Mucosa of stomach (tissue), 1 donor: ENCODE data around the gene TERB1.
A peak's percentile ranks its signal among the peaks of the same experiment; 100 is the strongest.

Source experiments
- H3K27me3 ChIP-seq: one replicate; pipeline ENCODE4 v1.7.0; 2013; ENCODE audit warnings: mild to moderate bottlenecking, low read length; ENCODE audit not compliant: control insufficient read depth, insufficient read depth
- H3K36me3 ChIP-seq: one replicate; pipeline ENCODE4 v1.7.0; 2013; ENCODE audit warnings: low read length; ENCODE audit not compliant: control insufficient read depth, insufficient read depth
- H3K4me1 ChIP-seq: one replicate; pipeline ENCODE4 v1.7.0; 2013; ENCODE audit warnings: mild to moderate bottlenecking, low read length; ENCODE audit not compliant: control insufficient read depth, insufficient read depth
- H3K4me3 ChIP-seq: one replicate; pipeline ENCODE4 v1.7.0; 2013; ENCODE audit warnings: low read length
- H3K9ac ChIP-seq: one replicate; pipeline ENCODE4 v1.7.0; 2013; ENCODE audit warnings: mild to moderate bottlenecking, low read length, moderate library complexity
- H3K9me3 ChIP-seq: one replicate; pipeline ENCODE4 v1.7.0; 2013; ENCODE audit warnings: mild to moderate bottlenecking, low read length, moderate library complexity; ENCODE audit not compliant: control insufficient read depth
- donor health status: Pancreatic carcinoma.

Gene TERB1

DNA sequence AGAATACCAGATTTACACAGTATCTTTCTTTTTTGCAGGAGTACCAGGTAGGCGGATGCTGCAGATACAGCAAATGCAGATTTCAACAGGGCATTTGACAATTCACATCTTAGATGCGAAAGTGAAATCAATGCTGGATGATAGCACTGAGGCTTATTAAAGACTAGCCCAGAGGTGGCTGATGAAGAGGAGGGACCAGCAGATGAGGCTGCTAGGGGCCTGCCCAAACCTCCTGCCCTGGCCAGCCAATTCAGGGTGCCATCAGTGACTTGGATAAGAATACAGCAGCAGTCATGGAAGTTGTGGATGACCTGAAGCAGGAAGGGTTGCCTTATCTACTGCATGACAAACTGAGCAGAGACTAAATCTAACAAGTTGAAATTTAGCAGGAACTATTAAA is 48.4 kb downstream of the TERB1 start:
- Histone ChIP-seq H3K4me3 (no peak overlapping the region), H3K9me3 (no peaks in the 10 kb centered on the region), H3K9ac (no peak overlapping the region)

DNA sequence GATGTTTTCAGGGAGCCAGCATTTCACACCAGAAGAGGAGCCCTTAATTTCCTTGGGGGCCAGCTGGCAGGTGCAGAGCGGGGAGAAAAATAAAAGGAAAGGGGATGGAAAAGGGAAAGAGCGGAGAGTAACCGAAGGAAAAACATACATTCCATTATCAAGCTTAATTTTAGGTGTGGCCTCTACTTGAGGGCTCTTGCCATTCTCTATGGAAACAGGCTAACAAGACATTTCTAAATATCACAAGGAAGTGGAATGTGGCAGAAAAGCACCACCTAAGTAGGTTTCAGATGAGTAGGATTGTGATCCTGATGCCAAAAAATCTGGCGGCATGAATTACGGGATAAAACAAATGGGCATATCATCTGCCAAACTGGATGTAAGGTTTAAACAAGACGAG is 49.0 kb downstream of the TERB1 start:
- Histone ChIP-seq H3K4me1 (peaks cover 17% of the 10 kb centered on the region), H3K36me3 (peaks cover 4% of the 10 kb centered on the region), H3K4me3 (no peak overlapping the region), H3K27me3 (no peaks in the 10 kb centered on the region), H3K9me3 (no peaks in the 10 kb centered on the region), H3K9ac (no peak overlapping the region)

More for the DNA sequence above, 48.4 kb downstream of the TERB1 start:
- peaks cover 4% of the 10 kb centered on the region for H3K36me3 ChIP-seq
- no peaks in the 10 kb centered on the region for H3K27me3 ChIP-seq
- H3K4me1 ChIP-seq: peaks cover 17% of the 10 kb centered on the region

DNA sequence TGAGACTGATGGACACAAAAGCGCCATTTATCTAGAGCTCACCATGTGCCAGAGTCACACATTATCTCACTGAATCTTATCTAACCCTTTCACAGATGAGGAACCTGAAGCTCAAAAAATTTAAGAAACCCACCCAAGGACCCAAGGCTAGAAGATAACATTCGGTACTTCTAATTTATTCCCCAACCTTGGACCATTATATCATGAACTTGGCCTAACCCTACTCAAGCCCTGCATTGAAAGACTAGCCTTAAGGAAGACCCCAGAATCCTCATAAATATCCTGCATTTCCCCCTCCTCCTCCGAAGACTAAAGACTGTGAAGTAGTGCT is 49.4 kb downstream of the TERB1 start:
- Histone ChIP-seq H3K4me3 (no peak overlapping the region), H3K4me1 (peaks cover 17% of the 10 kb centered on the region)

DNA sequence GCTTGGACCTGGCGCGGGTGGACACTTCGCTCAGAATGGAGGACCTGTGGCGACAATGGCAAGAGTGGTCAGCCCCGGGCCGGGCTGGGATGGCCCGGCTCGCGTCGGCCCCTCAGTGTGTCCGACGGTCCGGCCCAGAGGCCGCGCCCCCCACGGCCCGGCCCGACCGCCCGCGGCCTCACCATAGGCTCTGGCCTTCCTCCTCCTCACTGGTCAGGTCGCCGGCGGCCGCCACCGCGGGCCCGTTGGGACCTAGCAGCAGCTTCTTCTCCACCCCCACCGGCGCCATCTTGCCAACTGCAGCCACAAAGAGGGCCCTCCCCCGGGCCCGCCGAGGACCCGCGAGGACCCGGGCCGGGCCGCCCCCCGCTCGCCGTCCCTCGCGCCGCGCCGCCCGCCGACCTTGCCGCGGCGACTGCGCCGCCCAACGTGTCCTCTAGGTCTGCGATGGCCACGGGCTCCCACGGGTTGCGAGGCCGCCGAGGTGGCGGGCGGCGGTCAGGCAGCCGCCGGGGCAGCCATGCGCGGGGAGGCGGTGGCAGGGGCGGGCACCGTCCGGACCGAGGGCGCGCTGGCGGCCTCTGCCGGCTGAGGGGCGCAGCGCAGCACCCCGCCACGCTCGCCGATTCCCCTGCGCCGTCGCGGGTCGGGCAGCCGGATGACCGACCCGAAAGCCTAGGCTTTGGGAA is 49.9 kb downstream of the TERB1 start, which contains the start of gene DYNC1LI2:
DYNC1LI2 (minus strand) TSS at position 307 of the 689 bp plus-strand sequence; CDS start at position 289, 18 bp downstream.
- H3K4me3 ChIP-seq: peak within 1 kb of the TSS; percentile 83
- peaks cover 4% of the 10 kb centered on the region for H3K36me3 ChIP-seq
- no peaks in the 10 kb centered on the region for H3K27me3 ChIP-seq
- no peaks in the 10 kb centered on the region for H3K9me3 ChIP-seq
- peak within 1 kb of the TSS; percentile 95 for H3K9ac ChIP-seq
- peaks cover 17% of the 10 kb centered on the region for H3K4me1 ChIP-seq

More for the DNA sequence above, 49.4 kb downstream of the TERB1 start:
- Histone ChIP-seq H3K36me3 (peaks cover 4% of the 10 kb centered on the region), H3K27me3 (no peaks in the 10 kb centered on the region), H3K9ac (peak overlapping the region; percentile 95), H3K9me3 (no peaks in the 10 kb centered on the region)

DNA sequence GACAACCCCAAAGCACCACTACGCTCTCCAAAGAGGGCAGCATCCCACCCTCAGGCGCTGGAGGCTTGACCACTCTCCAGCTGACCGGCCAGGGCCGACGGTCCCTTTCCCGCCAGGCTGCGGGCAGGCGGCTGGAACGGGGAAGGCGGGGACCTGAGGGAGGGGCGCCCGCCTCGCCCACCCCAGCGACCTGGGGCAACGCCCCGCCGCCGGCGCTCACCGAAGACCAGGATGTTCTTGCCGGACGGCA is 50.4 kb downstream of the TERB1 start:
- H3K27me3 ChIP-seq: no peaks in the 10 kb centered on the region
- H3K9ac ChIP-seq: peak overlapping the region; percentile 95
- H3K36me3 ChIP-seq: peaks cover 4% of the 10 kb centered on the region
- H3K4me3 ChIP-seq: peak overlapping the region; percentile 83
- no peaks in the 10 kb centered on the region for H3K9me3 ChIP-seq
- H3K4me1 ChIP-seq: peaks cover 17% of the 10 kb centered on the region

DNA sequence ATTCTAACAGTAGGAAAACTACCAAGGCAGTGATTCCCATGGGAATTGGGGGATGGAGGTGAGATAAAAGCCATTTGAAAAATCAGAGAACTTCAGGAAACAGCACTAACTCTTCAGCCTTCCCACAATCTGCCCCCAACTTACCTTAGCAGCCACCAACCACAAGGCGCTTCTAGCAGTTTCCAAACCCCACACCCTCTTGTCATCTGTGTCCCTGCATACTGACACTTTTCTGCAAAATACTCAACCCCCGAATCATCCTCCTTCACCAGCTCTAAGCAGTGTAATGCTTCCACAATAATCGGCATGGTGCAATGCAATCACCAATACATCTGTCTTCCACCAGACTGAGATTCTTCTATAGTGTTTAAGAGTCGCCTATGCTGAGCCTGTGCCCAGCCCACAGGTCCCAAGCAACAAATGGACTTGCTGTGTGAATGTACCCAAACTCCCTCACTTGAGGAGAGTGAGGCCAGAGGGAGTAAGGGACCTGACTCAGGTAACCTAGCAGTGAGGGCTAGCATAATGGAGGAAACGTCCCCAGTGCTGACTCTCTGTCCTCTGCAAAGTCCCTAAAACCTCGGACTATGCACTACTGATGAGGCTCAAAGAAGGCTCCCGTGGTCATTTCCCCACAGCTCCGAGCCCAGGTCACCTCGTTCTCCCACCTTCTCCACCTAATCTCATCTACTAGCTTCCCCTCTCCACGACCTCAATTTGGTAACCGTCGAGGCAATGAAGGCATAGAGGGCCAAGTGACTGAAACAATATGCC is 50.9 kb downstream of the TERB1 start:
- Histone ChIP-seq H3K4me3 (peak overlapping the region; percentile 83), H3K4me1 (peaks cover 17% of the 10 kb centered on the region), H3K36me3 (peaks cover 4% of the 10 kb centered on the region), H3K9ac (peak overlapping the region; percentile 95), H3K9me3 (no peaks in the 10 kb centered on the region), H3K27me3 (no peaks in the 10 kb centered on the region)

DNA sequence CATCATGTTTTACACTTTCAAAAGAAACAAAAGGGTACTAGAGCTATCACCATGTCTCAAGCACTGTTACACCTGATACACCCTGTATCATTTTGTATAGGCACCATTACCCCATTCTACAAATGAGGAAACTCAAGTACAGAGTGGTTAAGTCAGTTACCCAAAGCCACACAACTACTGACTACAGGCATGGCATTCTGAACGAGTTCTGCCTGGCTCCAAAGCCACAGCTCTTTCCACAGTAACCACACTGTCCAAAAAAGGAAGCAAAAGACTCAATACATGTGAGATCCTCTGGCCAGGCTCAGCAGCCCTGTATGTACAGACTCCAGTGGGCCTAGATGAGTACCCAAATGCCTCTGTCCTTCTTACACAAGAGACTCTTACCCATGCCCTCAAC is 54.7 kb downstream of the TERB1 start:
- Histone ChIP-seq H3K4me1 (peaks cover 18% of the 10 kb centered on the region), H3K9ac (no peak overlapping the region), H3K36me3 (peaks cover 4% of the 10 kb centered on the region), H3K9me3 (no peaks in the 10 kb centered on the region), H3K4me3 (no peak overlapping the region), H3K27me3 (no peaks in the 10 kb centered on the region)

DNA sequence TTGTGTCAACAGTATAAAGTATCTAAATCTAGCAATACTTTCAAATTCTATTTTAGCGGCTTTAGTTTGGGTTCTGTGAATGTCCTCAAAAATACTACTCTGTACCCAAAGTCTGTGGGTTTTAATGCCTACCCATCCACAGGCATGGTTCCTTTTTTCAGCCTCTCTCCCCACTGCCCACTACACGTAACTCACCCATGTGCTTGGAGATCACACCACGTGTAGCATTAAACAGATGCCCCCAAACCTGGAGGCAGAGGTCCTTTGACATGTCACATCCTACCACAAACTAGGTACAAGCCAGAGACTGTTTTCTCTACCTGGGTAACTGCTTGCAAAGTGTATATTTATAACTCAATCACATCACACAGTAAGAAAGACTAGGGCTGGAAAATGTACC is 55.3 kb downstream of the TERB1 start:
- Histone ChIP-seq H3K27me3 (no peaks in the 10 kb centered on the region), H3K4me1 (peaks cover 23% of the 10 kb centered on the region), H3K4me3 (no peak overlapping the region), H3K36me3 (peaks cover 4% of the 10 kb centered on the region), H3K9me3 (no peaks in the 10 kb centered on the region), H3K9ac (no peak overlapping the region)

DNA sequence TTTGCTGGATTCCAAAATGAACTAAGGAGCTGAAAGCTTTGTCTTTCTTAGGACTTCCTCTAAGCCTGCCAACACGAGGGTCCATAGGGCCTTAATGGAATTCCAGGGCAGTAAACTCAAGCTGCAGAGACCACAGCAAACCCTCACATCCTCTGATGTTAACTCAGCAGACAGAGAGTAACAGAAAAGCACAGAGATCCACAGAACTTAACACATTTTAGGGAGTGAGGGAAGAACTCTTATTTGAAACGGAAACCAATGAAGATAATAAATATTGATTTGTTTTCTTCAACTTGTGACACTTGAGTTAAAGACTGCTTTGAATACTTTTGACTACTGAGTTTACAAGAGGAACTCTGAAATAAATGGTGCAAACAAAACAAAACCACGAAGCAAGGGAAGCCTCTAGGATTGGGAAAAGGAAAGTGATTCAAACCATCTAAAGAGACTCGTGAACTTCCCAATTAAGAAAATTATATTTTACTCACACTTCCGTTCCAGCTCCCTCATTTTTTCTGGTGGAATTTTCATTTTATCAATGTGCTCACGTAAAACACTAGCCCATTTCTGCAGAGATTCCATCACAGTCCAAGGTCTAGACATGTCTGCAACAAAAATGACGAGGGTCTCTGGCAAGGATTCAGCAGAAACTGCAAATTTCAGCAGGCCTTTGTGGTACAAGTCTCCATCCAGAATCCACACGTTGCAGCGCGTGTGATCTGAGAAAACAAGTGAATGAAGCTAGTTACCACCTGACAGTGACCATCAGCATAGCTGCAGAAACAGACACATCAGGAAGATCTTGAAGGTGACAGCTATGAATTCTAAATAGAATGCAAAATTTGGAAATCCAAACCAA is 59.2 kb downstream of the TERB1 start:
- Histone ChIP-seq H3K9me3 (no peaks in the 10 kb centered on the region), H3K36me3 (peaks cover 3% of the 10 kb centered on the region), H3K4me3 (no peak overlapping the region), H3K9ac (peak overlapping the region; percentile 58), H3K27me3 (no peaks in the 10 kb centered on the region), H3K4me1 (peaks cover 33% of the 10 kb centered on the region)

DNA sequence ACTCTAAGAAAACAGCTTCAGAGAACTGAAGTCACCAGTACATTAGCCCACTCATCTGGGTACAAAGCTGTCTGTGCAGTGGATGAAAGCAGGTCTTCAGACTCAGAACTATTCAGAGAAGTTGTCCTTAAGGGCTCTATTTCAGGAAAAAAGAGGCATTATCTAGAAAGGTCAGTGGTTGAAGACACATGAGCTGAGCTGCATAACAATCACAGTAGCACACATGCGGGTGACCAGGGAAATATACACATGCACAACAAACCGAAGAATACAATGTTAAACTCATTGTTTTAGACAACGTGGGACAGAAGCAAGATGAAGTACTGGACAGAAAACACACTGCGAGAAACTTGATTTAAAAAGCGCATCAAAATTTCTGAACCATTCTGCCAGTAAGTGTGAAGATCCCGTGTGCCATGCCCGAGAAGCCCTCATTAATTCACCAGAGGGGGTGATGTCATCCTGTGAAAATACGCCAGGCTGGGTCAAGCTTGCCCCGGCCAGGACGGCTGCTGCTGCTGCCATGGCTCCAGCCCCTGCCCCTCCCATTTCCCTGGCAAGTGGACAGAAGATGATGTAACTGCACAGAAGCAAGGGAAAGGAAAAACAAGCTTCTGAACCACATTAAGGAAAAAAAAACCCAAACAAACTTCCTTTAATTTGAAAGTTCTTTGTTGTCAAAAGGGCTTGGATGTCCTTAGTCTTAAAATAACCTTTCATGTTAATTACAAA is 60.0 kb downstream of the TERB1 start:
- Histone ChIP-seq H3K4me3 (peak overlapping the region; percentile 0), H3K9me3 (no peaks in the 10 kb centered on the region), H3K36me3 (peaks cover 3% of the 10 kb centered on the region), H3K27me3 (no peaks in the 10 kb centered on the region), H3K4me1 (peaks cover 33% of the 10 kb centered on the region), H3K9ac (peak overlapping the region; percentile 58)

DNA sequence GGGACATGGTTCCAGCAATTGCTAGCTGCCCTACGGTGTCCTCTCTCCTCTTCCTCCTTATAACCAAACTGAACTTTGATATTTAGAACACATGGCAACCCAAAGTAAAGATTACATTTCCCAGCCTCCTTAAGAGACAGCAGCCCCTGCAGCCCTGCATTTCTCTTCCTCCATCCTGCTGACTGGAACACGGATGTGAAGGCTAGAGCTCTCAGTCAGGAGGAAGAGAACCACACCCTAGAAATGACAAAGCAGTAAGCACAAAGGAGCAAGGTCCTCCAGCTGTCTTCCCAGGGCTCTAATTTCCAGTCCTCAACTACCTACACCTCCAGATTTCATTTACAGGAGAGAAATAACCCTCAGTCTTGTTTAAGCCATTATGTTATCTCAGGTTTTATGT is 60.9 kb downstream of the TERB1 start:
- Histone ChIP-seq H3K9ac (peak overlapping the region; percentile 25), H3K27me3 (no peaks in the 10 kb centered on the region), H3K4me3 (peak overlapping the region; percentile 0), H3K36me3 (peaks cover 3% of the 10 kb centered on the region), H3K9me3 (no peaks in the 10 kb centered on the region), H3K4me1 (peaks cover 33% of the 10 kb centered on the region)
